ENCODE data around the gene PHC2.

PHC2 gene

GRCh38 chr1:33320619-33321165, 110.2 kb downstream of the PHC2 start, which contains the start of gene A3GALT2:
A3GALT2 (minus strand) TSS chr1:33321098; CDS start chr1:33321098, 0 bp downstream.
- Histone ChIP-seq H3K4me2 (no peak within 1 kb of the TSS), H3K27ac (no peak within 1 kb of the TSS), H4K20me1 (ENCODE audit: insufficient read depth) (no peaks in the 10 kb centered on the region), H3K36me3 (ENCODE audit: insufficient read depth) (no peaks in the 10 kb centered on the region), H2AFZ (ENCODE audit: low read depth) (no peak within 1 kb of the TSS), H3K79me2 (ENCODE audit: insufficient read depth, low read depth) (no peaks in the 10 kb centered on the region), H3K4me1 (ENCODE audit: low read depth, poor library complexity, severe bottlenecking) (no peaks in the 10 kb centered on the region), H3K9ac (no peak within 1 kb of the TSS), H3K4me3 (IDR thresholded peaks at IDR 0.05; ENCODE audit: insufficient read depth, low read depth, low read length) (no peak within 1 kb of the TSS), H3K27me3 (ENCODE audit: insufficient read depth, low read depth) (no peaks in the 10 kb centered on the region)
- no peak for TF ChIP-seq CTCF (conservative IDR thresholded peaks at IDR 0.05; ENCODE audit: low read depth, low read length)

DNA sequence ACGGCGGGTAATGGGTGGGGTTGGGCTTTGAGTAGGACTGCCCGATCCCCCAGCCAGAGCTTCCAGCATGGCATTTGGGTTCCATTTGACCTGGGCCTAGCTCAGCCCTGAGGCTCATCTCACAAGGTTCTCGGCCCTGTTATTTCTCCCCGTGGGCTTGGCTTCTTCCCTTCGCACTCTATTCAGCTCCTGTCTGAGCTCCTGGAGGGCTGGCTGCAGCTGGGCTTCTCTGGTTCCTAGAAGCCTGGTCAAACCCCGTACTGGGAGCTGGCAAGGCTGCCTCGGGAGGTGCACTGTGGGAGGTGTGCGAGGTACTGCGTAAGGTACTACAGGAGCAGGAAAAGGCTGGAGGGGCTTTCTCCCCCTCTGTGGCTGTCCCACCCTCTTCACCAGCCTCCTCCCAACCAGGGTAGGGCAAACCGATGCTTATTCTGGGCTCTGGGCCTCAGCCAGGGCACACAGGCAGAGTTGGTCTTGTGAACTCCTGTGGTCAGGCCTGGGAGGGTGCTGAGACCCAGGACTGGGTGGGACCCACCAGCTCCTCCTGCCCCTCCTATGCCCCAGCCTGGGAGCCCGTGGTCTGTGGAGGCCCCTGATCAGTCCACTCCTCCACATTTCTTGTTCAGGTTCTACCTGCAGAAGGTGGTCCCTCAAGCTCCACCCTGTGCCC, 110.8 kb downstream of the PHC2 start:
- no peak for TF ChIP-seq CTCF (conservative IDR thresholded peaks at IDR 0.05; ENCODE audit: low read depth, low read length)
- H3K9ac ChIP-seq: no peak overlapping the region
- H3K4me2 ChIP-seq: no peak overlapping the region
- H3K4me1 ChIP-seq (ENCODE audit: low read depth, poor library complexity, severe bottlenecking): no peaks in the 10 kb centered on the region
- no peaks in the 10 kb centered on the region for H3K36me3 ChIP-seq (ENCODE audit: insufficient read depth)
- H3K79me2 ChIP-seq (ENCODE audit: insufficient read depth, low read depth): no peaks in the 10 kb centered on the region
- no peak overlapping the region for H3K27ac ChIP-seq
- H3K4me3 ChIP-seq (IDR thresholded peaks at IDR 0.05; ENCODE audit: insufficient read depth, low read depth, low read length): no peak overlapping the region
- no peaks in the 10 kb centered on the region for H4K20me1 ChIP-seq (ENCODE audit: insufficient read depth)
- no peak overlapping the region for H2AFZ ChIP-seq (ENCODE audit: low read depth)
- H3K27me3 ChIP-seq (ENCODE audit: insufficient read depth, low read depth): no peaks in the 10 kb centered on the region

- H3K4me2 ChIP-seq: no peak overlapping the region
- H3K27me3 ChIP-seq (ENCODE audit: insufficient read depth, low read depth): no peaks in the 10 kb centered on the region
- no peaks in the 10 kb centered on the region for H3K79me2 ChIP-seq (ENCODE audit: insufficient read depth, low read depth)
- no peaks in the 10 kb centered on the region for H4K20me1 ChIP-seq (ENCODE audit: insufficient read depth)
- no peak overlapping the region for H3K27ac ChIP-seq
- no peaks in the 10 kb centered on the region for H3K36me3 ChIP-seq (ENCODE audit: insufficient read depth)
- no peak for TF ChIP-seq CTCF (conservative IDR thresholded peaks at IDR 0.05; ENCODE audit: low read depth, low read length)
- H3K4me3 ChIP-seq (IDR thresholded peaks at IDR 0.05; ENCODE audit: insufficient read depth, low read depth, low read length): no peak overlapping the region
- H3K9ac ChIP-seq: no peak overlapping the region
- H2AFZ ChIP-seq (ENCODE audit: low read depth): no peak overlapping the region
- H3K4me1 ChIP-seq (ENCODE audit: low read depth, poor library complexity, severe bottlenecking): no peaks in the 10 kb centered on the region
Measured at GRCh38 chr1:33319186-33319948, 111.5 kb downstream of the PHC2 start.

GRCh38 chr1:33317946-33318345, 112.9 kb downstream of the PHC2 start:
- no peak overlapping the region for H3K9ac ChIP-seq
- H3K4me3 ChIP-seq (IDR thresholded peaks at IDR 0.05; ENCODE audit: insufficient read depth, low read depth, low read length): no peak overlapping the region
- no peaks in the 10 kb centered on the region for H3K79me2 ChIP-seq (ENCODE audit: insufficient read depth, low read depth)
- H3K4me1 ChIP-seq (ENCODE audit: low read depth, poor library complexity, severe bottlenecking): no peaks in the 10 kb centered on the region
- H3K27ac ChIP-seq: no peak overlapping the region
- H3K4me2 ChIP-seq: no peak overlapping the region
- no peaks in the 10 kb centered on the region for H4K20me1 ChIP-seq (ENCODE audit: insufficient read depth)
- no peak for TF ChIP-seq CTCF (conservative IDR thresholded peaks at IDR 0.05; ENCODE audit: low read depth, low read length)
- no peak overlapping the region for H2AFZ ChIP-seq (ENCODE audit: low read depth)
- no peaks in the 10 kb centered on the region for H3K27me3 ChIP-seq (ENCODE audit: insufficient read depth, low read depth)
- no peaks in the 10 kb centered on the region for H3K36me3 ChIP-seq (ENCODE audit: insufficient read depth)

Data from KMS-11 (cell line).